GM19324 (cell line): Measurements from ENCODE around the gene CPNE8.
"Not testable (repeated sequence)": the region's sequence is repeated elsewhere in the genome, so short reads cannot be mapped to it uniquely, and the experiment has no call there.

Experiments used
- ATAC-seq: cut with Tn5 transposase; IDR thresholded peaks from one replicate; pipeline ENCODE4 v1.9.1; 2021; ENCODE audit warnings: mild to moderate bottlenecking, moderate library complexity; ENCODE audit not compliant: unreplicated experiment, low FRiP score

CPNE8 gene

GRCh38 chr12:38744041-38744440 lies 161.3 kb downstream of the CPNE8 start:
- ATAC-seq = no peak

DNA sequence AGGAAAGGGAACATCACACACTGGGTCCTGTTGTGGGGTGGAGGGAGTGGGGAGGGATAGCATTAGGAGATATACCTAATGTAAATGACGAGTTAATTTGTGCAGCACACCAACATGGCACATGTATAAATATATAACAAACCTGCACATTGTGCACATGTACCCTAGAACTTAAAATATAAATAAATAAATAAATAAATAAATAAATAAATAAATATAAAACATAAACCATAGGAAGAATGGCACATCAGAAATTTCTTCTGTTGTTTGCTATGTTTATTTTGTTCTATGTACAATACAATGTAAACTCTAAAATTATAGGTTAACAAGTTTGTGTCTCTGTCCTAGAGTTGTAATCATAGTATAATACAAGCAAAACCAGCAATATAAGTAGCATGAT lies 162.9 kb downstream of the CPNE8 start:
- not testable (repeated sequence) for ATAC-seq

- ATAC-seq = no peak
These were observed 168.6 kb downstream of the CPNE8 start for GRCh38 chr12:38736821-38737220.

GRCh38 chr12:38732761-38733160 lies 172.6 kb downstream of the CPNE8 start:
- ATAC-seq = no peak

- ATAC-seq = no peak
These were observed 176.5 kb downstream of the CPNE8 start for GRCh38 chr12:38728894-38729293.

DNA sequence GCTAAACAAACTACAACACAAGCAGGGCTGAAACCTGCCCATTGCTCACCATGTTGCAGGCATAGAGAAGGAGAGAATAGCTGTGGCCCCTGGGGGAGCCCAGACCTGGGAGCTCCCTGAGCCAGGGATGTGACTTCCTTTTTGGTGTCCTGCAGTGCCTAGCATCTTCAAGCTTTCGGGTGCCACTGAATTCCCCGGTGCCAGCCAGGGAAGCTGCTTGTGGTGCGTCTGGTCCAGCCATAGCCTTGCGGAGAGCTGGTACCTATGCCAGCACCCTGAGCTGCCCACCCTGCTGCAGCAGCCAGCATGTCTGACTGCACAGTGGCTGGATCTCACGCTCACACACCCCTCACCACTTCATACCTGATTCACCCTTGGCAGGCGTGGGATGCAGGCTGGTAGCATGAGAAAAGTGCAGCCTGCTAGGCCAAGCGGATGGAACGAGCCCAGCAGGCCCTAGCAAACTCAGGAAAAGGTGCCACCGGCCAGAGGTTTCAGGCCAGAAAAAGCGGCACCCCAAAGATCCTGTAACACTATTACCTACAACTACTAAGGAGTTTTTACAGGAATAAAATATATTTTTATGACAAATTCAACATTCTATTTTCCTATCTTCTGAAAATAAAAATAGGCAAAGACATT lies 183.7 kb downstream of the CPNE8 start:
- no peak for ATAC-seq

DNA sequence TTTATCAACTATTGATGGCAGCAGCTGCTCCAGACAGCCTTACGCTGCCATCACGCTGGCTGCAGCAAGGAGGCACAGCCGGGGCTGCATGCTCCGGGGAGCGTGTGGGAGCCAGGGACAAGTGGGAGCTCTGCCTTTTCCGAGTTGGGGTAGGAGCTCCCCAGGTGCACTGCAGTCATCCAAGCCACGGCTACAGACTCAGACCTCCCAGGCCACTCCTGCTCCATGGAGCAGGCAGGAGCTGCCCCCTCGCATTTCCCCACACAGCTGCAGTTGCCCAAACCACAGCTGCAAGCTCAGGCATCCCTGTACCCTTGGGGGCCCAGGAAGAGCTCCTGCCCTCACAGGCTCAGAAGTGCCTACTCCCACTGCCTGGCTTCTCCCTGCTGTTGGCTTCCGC lies 184.7 kb downstream of the CPNE8 start:
- no peak for ATAC-seq

GRCh38 chr12:38713294-38713693 lies 192.1 kb downstream of the CPNE8 start:
- no peak for ATAC-seq

- peak; percentile 75 for ATAC-seq
These were observed 194.3 kb downstream of the CPNE8 start for GRCh38 chr12:38711054-38711453.

- no peak for ATAC-seq
These were observed 196.9 kb downstream of the CPNE8 start for GRCh38 chr12:38708466-38708865.

- ATAC-seq = no peak
These were observed 197.7 kb downstream of the CPNE8 start for GRCh38 chr12:38707648-38708047.

GRCh38 chr12:38697289-38697688 lies 208.1 kb downstream of the CPNE8 start:
- no peak for ATAC-seq

- ATAC-seq = no peak
These were observed 210.3 kb downstream of the CPNE8 start for GRCh38 chr12:38695057-38695456.

DNA sequence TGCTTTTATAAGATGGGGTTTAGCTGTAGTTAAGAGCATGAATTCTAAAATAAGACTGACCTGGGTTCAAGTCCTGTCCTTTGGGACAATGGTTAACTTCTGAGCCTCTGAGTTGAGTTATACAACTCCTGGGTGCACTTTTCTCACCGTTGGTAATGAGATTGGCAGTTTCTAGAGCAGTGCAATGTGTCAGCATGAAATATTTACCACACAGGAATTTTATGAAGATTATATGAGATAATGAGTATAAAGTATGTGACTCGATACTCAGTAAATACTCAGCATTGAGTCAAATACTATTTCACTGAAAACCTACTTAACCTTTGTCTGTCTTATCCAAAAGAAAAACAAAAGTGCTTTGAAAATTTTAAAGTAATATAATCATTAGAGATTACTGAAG lies 214.2 kb downstream of the CPNE8 start:
- no peak for ATAC-seq

GRCh38 chr12:38690646-38691045 lies 214.7 kb downstream of the CPNE8 start:
- ATAC-seq = no peak

DNA sequence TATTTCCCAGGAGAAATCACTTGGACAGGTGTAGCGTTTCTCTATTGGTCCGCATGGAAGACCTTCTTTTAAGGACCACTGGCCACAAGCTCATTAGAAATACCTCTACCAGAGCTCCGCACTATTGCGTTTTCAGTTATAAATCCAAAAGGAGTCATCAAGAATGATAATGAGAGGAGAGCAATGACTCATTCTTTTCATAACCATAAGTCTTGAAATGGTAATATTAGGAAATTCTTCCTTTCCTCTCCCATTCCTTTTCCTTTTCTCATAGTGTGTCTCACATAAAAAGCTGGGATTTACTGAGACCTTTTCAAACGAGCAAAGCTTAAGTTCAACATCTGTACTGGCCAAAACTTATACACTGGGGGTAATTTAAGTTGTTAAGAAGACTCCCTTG lies 215.7 kb downstream of the CPNE8 start:
- ATAC-seq = no peak

DNA sequence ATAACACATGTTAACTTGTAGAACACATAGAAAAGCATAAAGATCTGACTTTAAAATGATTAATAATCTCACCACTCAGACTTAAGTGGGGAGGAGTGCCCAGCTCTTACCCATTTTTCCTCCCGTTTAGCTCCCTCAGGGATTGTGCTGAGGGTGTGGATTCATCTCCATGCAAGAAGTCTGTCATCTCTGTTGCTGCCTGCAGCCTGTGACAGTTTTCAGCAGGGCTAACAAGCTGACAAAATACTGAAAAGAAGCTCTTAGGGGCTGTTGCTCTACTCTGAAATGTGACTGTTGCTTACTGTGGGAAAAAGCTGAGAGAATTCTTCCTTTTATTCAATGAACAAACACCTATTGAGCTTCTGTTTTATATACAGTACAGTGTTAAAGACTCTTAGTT lies 216.2 kb downstream of the CPNE8 start:
- ATAC-seq = no peak

- ATAC-seq = no peak
These were observed 222.9 kb downstream of the CPNE8 start for GRCh38 chr12:38682521-38682920.

GRCh38 chr12:38669530-38669929 lies 235.9 kb downstream of the CPNE8 start:
- no peak for ATAC-seq

GRCh38 chr12:38669081-38669480 lies 236.3 kb downstream of the CPNE8 start:
- ATAC-seq = no peak

DNA sequence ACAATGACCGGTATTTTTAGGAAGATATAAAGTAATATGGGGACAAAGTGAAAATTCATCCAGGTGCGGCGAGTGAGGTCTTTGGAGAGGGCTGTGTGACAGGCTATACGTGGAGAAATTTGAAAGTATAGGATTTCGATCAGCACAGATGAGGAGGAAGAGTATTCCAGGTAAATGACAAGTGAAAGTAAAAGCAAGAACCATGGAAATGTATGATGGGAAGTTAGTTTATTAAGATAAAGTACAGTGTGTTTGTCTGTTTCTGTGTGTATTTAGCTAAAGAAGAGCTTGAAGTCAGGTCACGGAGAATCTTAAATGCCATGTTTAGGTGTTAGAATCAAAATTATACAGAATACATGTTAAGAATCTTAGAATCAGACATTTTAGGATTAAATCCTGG lies 239.0 kb downstream of the CPNE8 start:
- no peak for ATAC-seq

DNA sequence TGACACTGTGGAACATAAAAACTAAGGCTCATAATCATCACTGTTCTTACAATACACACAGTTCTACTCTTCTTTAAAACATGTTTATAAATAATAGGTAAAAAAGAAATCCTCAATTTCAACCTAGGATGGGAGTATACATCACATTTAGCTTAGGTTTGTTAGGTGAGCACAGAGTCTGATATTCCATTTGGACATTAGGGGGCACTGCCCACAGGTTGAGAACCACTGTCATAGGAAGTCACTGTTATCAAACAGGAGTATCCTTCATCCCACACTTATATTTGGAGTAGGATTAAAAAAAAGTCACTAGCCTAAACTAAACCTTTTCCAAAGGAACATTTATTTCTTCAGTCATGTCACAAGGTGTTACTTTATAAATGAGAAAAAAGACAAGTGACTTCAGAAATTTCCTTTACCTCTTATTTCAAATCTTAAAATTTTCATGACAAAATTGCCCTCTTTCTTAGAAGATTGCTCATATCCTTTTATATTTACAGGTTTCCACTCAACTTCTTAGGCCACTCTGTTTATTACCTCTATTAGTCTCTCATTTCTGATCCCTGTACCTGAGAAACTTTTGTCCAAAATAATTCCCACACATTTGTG lies 240.6 kb downstream of the CPNE8 start:
- ATAC-seq = peak; percentile 76

DNA sequence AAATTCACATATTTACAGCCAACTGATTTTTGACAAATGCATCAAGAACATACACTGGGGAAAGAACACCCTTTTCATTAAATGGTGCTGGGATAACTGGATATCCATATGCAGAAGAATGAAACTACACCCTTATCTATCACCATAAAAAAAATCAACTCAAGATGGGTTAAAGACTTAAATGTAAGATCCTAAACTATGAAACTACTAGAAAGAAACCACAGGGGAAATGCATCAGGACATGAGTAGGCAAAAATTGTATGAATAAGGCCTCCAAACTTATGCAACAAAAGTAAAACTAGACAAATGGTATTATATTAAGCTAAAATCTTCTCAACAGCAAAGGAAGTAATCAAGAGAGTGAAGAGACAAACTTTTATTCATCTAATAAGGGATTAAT lies 242.6 kb downstream of the CPNE8 start:
- ATAC-seq = no peak
